AG09319 (cell line): ENCODE results near the gene MRPL39.

Experiments used
- DNase-seq: peaks from one replicate; pipeline ENCODE4 v3.0.0-alpha.2; 2010; ENCODE audit warnings: low read depth; ENCODE audit errors: extremely low read depth
- TF ChIP-seq, protein P1 (sequence below): IDR thresholded peaks from 2 replicates; pipeline ENCODE4 v1.5.1; 2011; ENCODE audit warnings: low read depth, mild to moderate bottlenecking, inconsistent platforms, low read length, moderate library complexity

Gene MRPL39

DNA sequence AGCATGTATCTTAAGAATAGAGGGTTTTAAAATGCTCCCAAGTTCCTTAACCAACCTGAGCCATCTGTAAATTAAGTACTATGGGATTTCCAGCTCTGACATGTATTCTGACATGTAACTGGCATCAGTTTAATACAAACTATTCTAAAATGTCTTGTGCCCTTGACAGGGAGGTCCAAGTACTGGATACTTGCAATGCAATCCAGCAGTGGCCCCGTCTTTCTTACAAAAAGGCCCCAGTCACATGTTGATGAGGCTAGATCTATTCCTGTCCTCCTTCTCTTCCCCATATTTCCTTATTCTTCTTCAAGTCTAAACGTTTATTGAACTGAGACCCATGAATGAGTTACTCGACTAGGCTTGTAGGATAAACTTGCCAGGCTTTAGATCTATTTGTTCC is 46.4 kb downstream of the MRPL39 start:
- DNase-seq, result no peak
- TF ChIP-seq, protein P1, sequence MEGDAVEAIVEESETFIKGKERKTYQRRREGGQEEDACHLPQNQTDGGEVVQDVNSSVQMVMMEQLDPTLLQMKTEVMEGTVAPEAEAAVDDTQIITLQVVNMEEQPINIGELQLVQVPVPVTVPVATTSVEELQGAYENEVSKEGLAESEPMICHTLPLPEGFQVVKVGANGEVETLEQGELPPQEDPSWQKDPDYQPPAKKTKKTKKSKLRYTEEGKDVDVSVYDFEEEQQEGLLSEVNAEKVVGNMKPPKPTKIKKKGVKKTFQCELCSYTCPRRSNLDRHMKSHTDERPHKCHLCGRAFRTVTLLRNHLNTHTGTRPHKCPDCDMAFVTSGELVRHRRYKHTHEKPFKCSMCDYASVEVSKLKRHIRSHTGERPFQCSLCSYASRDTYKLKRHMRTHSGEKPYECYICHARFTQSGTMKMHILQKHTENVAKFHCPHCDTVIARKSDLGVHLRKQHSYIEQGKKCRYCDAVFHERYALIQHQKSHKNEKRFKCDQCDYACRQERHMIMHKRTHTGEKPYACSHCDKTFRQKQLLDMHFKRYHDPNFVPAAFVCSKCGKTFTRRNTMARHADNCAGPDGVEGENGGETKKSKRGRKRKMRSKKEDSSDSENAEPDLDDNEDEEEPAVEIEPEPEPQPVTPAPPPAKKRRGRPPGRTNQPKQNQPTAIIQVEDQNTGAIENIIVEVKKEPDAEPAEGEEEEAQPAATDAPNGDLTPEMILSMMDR, result no peak

DNA sequence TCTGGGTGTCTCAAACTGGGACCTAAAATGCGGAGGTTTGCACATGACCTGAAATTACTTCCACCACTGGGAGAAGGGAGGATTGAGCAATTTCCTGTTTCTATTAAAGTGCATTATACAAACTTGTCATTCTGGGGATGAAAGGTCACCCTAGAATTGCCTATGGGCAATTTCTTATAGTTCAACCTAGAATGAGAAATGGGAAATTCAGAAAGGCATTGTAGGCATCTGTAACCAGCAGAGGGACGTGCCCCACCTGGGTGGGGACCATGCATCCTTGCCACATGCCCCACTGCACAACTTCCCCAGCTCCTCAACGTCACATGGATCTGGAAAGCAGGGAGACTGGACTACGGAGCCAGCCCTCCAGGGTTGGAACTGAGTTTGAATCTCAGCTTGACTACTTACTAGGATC is 47.0 kb downstream of the MRPL39 start:
- DNase-seq, result no peak
- TF ChIP-seq, protein P1, result no peak

DNA sequence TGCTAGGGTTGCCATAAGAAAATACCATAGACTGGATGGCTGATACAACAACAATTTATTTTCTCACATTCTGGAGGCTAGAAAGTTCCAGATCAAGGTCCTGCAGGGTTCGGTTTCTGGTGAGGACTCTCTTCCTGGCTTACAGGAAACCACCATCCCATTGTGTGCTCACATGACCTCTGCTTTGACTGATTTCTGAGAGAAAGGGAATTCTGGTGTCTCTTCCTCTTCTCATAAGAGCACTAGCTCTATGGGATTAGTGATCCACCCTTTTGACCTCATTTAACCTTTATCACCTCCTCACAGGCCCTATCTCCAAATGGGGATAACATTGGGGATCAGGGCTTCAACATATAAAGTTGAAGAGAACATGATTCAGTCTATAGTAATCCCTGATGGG is 47.5 kb downstream of the MRPL39 start:
- TF ChIP-seq, protein P1, result no peak
- no peak for DNase-seq

DNA sequence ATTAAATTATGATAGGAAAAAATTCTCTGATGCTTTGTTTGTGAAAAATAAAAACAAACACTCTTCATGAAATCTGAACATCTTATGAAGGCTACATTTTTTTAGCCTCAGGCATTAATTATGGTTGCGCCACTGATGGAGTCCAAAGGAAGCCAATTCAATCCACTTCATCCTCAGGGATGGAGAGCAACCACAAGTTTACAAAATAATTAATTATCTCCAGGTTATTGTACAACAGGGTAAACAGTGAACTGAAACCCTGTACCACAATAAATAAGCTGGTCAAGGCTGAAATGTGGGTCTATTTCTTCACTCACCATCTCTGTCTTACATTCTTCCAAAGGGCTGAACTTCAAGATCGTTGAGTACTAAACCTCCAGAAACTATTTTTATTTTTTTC is 49.2 kb downstream of the MRPL39 start:
- peak; percentile 79 for DNase-seq
- TF ChIP-seq, protein P1, result no peak

DNA sequence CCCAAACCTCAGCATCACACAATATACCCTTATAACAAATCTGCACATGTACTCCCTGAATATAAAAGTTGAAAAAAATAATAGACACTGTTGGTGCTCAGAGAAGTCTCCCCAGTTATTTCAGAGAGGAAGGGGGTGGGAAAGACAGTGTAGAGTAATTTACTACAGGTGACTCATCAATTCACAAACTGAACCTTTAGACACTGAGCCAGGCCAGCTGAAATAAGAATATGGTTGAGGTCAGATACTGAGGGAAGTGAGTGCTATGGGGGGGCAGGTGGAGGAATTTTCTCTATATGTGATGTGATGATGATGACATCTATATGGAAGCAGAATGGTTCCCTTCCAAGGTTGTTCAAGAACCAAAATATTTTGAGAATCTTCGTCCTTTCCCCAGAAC is 50.1 kb downstream of the MRPL39 start:
- no peak for DNase-seq
- TF ChIP-seq, protein P1, result no peak

DNA sequence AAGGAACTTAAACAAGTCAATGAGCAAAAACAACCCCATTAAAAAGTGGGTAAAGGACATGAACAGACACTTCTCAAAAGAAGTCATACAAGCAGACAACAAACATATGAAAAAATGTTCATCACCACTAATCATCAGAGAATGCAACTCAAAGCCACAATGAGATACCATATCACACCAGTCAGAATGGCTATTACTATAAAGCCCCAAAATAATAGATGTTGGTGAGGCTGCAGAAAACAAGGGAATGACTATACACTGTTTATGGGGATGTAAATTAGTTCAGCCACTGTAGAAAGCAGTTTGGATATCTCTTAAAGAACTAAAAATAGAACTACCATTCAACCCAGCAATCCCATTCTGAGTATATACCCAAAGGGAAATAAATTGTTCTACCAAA is 51.2 kb downstream of the MRPL39 start:
- TF ChIP-seq, protein P1, result no peak
- DNase-seq, result no peak

DNA sequence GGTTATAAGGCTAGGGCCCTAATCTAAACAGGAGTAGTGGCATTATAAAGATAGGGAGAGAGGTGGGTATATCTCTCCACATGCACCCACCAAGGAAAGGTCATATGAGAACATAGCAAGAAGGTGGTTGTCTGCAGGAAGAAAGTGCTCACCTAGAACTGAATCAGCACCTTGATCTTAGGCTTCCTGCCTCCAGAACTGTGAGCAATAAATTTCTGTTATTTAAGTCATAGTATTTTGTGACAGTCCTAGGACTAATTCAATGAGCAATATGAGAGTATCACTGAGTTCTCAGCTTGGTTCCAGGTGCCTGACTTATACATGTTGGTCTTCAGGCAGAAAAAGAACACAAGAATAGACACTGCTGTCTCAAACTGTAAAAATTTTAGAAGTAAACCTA is 51.8 kb downstream of the MRPL39 start:
- TF ChIP-seq, protein P1, result no peak
- no peak for DNase-seq
